H1 (cell line): Measurements from ENCODE around the gene FHL1. TPM values are rescaled to one million over a fixed set of nuclear protein-coding genes. Genes with fewer than 3 reads are reported as not detected.

ENCODE experiments used
- EP300 ChIP-seq, 2 experiments: IDR thresholded peaks; 1 replicate in 1 of 2; 2 replicates in 1 of 2; pipeline ENCODE4 v1.6.1; 2011 to 2012; ENCODE audit warnings: low read depth in 2 of 2, low read length in 2 of 2, mild to moderate bottlenecking in 2 of 2, borderline replicate concordance in 1 of 2, inconsistent platforms in 1 of 2, moderate library complexity in 1 of 2
- RAD21 ChIP-seq, 2 experiments: IDR thresholded peaks in 1 of 2; conservative IDR thresholded peaks in 1 of 2; 2 replicates each; pipeline ENCODE4 v1.6.1; 2011; ENCODE audit warnings: low read depth in 2 of 2, low read length in 2 of 2, improper control_type of control experiment in 1 of 2, inconsistent platforms in 1 of 2, mild to moderate bottlenecking in 1 of 2, moderate library complexity in 1 of 2
- RXRA ChIP-seq: IDR thresholded peaks from 2 replicates; pipeline ENCODE4 v1.6.1; 2011; ENCODE audit warnings: low read depth, mild to moderate bottlenecking, low read length, moderate library complexity; ENCODE audit not compliant: insufficient read depth
- polyA plus RNA-seq, 7 experiments: library from polyadenylated mRNA; depleted of rRNA in 3 of 7; stranded (reverse) in 5 of 7; unstranded in 2 of 7; fragments of >200 nt in 5 of 7; fragments of 200-250 nt in 2 of 7; gene quantifications; 1 replicate in 5 of 7; 2 replicates in 1 of 7; 4 replicates in 1 of 7; pipeline versions ENCODE4 v1.2.1 to v1.2.3, GENCODE V29; 2011 to 2013; ENCODE audit warnings: missing spikeins in 2 of 7, mixed read lengths in 2 of 7
- total RNA-seq: library from RNA; stranded (reverse); fragmentation: NEBNext Ultra II Directional; extraction: Animal tissue kit (Norgen Biotek cat#: 25700); gene quantifications from 2 replicates; pipeline ENCODE4 v1.2.1, GENCODE V29; 2021
- TF ChIP-seq, protein P1 (sequence below): IDR thresholded peaks from 2 replicates; pipeline ENCODE4 v1.6.1; 2011; ENCODE audit warnings: low read length, improper control_type of control experiment

Gene FHL1
- total and polyA plus RNA-seq, 2 of the 8 experiments (the other 6 are each of a cell fraction or from before 2014, with no cell fraction given): 45.0 to 56.5 TPM

DNA sequence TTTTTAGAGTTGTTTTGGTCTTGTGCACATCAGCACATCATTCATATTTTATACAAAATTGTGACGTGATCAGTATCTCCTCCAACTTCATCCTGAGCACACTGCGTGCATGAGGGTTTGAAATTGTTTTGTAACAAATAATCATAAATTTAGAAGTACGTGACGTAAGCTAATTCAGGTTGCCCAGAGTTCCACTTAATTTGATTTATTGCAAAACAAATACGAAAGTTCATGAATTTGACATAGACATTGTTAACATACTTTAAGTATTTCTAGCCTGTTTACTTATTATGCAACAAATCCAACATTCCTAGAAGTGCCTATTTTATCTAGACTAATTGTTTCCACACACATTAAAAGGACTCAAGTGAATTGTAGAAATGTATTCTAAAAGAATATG, 55.6 kb downstream of the FHL1 start (continued):
- TF ChIP-seq RAD21 (IDR thresholded peaks at IDR 0.05 in 1 of 2, conservative IDR thresholded peaks at IDR 0.05 in 1 of 2; ENCODE audit: low read depth in 2 of 2, low read length in 2 of 2) (no peak), RXRA (no peak), EP300 (IDR thresholded peaks at IDR 0.05; ENCODE audit: borderline replicate concordance in 1 of 2, low read depth in 2 of 2, low read length in 2 of 2) (no peak)
- TF ChIP-seq, protein P1, sequence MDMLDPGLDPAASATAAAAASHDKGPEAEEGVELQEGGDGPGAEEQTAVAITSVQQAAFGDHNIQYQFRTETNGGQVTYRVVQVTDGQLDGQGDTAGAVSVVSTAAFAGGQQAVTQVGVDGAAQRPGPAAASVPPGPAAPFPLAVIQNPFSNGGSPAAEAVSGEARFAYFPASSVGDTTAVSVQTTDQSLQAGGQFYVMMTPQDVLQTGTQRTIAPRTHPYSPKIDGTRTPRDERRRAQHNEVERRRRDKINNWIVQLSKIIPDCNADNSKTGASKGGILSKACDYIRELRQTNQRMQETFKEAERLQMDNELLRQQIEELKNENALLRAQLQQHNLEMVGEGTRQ: no peak
